Measurements from ENCODE around the gene ATP2C2.

ATP2C2 gene

DNA sequence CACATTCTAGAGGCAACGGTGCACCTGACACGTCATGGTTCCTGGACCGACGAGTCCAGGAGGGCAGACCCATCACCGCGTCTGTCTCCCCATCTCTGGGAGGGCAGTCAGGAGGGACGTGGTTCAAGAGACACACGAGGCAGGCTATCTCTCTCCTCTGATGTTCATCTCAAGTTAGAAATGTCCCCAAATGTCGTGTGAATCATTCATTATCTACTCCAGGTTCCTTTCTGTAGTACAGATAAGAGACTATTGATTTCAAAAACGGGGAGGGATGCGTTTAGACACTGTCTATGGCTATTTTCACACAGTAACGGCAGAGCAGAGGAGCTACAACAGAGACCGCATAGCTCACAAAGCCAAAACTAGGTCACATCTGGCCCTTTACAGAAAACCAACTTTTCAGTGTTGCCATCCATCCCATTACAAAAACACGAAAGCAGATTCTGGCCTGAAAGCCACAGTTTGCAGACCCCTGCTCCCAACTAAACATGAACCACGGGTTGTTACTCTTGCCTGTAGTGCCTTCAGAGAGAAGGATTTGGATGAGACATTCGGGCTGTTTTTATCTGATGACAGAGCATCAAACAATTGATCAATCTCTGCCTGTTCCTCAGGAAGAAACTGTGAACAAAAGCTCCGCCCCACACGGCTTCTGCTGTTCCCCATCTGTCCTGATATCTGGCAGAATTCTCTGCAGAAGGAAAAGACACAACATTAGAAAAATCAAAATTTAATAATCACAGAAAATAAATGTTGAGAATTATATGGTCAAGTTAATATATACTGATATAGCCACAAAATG, 129.3 kb downstream of the ATP2C2 start:
- Histone ChIP-seq H3K79me2 (ENCODE audit: insufficient read depth, low read length) (no peaks in the 10 kb centered on the region), H3K9me2 (replicated peaks; ENCODE audit: low read depth, low read length) (no peaks in the 10 kb centered on the region), H3K36me3 (ENCODE audit: insufficient read depth, low read length) (no peaks in the 10 kb centered on the region), H3K4me2 (ENCODE audit: low read depth, low read length, poor library complexity, severe bottlenecking) (no peak overlapping the region), H3K4me1 (ENCODE audit: insufficient read depth, low read length, poor library complexity, severe bottlenecking) (no peaks in the 10 kb centered on the region), H4K20me1 (ENCODE audit: insufficient read depth, low read length, poor library complexity, severe bottlenecking) (no peaks in the 10 kb centered on the region), H3K4me3 (ENCODE audit: low read length, poor library complexity, severe bottlenecking) (no peak overlapping the region), H3K9ac (ENCODE audit: low read depth, low read length, poor library complexity, severe bottlenecking) (no peak overlapping the region), H3K9me3 (ENCODE audit: insufficient read depth, low read depth, low read length) (0 out of 2 replicates have a peak, but pooled peaks cover 4% of the 10 kb centered on the region), H3K27me3 (ENCODE audit: insufficient read depth, low read length, poor library complexity, severe bottlenecking) (no peaks in the 10 kb centered on the region), H2AFZ (ENCODE audit: low read length) (no peak overlapping the region), H3F3A (ENCODE audit: low read depth) (no peaks in the 10 kb centered on the region)
- TF ChIP-seq, protein P1, sequence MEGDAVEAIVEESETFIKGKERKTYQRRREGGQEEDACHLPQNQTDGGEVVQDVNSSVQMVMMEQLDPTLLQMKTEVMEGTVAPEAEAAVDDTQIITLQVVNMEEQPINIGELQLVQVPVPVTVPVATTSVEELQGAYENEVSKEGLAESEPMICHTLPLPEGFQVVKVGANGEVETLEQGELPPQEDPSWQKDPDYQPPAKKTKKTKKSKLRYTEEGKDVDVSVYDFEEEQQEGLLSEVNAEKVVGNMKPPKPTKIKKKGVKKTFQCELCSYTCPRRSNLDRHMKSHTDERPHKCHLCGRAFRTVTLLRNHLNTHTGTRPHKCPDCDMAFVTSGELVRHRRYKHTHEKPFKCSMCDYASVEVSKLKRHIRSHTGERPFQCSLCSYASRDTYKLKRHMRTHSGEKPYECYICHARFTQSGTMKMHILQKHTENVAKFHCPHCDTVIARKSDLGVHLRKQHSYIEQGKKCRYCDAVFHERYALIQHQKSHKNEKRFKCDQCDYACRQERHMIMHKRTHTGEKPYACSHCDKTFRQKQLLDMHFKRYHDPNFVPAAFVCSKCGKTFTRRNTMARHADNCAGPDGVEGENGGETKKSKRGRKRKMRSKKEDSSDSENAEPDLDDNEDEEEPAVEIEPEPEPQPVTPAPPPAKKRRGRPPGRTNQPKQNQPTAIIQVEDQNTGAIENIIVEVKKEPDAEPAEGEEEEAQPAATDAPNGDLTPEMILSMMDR (conservative IDR thresholded peaks at IDR 0.05; ENCODE audit: low read length) = no peak
- TF ChIP-seq EZH2phosphoT487 (IDR thresholded peaks at IDR 0.05; ENCODE audit: borderline replicate concordance) = no peak

DNA sequence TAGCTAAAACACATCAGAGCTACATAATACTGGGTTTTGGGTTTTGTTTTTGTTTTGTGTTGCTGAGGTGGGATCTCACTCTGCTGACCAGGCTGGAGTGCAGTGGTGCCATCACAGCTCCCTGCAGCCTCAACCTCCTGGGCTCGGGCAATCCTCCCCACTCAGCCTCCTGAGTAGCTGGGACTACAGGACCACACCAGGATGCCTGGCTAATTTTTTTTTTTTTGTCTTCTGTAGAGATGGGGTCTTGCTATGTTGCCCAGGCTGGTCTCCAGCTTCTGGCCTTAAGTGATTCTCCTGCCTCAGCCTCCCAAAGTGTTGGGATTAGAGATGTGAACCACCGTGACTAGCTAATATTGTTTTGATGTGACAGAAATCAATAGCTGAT, 129.9 kb downstream of the ATP2C2 start:
- H2AFZ ChIP-seq (ENCODE audit: low read length) = no peak overlapping the region

DNA sequence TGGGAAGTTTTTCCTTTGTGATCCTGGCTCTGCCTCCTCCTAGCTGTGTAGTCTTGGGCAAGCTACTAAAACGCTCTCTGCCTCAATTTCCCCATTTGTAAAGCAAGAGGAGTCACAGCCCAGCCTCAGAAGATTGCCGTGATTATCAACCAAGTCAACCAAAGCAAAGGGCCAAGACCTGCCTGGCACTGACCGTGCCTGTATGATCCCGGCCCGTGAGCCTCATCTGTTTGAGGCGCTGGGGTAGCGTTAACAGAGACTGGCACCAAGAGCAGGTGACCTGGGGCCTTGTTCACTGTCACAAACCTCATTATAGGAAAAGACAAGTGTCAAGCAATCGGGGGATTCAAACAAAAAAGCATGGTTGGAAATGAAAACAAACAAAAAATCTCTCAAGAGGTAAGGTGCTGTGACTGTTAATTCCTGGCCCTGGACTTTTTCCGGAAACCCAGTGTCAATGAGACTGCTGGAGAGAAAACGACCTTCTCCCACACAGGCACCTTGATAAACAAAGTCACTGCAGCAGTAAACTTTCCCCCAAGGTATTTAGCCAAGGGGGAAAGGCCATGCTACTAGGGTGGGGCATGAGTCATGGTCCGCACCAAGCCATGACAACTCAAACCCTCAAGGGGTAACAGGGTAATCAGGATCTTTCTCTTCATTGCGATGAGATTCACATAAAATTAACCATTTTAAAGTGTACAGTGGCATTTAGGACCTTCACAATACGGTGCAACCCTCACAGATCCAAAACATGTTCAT, 130.7 kb downstream of the ATP2C2 start:
- Histone ChIP-seq H3F3A (ENCODE audit: low read depth) (no peaks in the 10 kb centered on the region), H3K4me3 (ENCODE audit: low read length, poor library complexity, severe bottlenecking) (no peak overlapping the region), H3K27me3 (ENCODE audit: insufficient read depth, low read length, poor library complexity, severe bottlenecking) (no peaks in the 10 kb centered on the region), H3K9me2 (replicated peaks; ENCODE audit: low read depth, low read length) (no peaks in the 10 kb centered on the region), H3K79me2 (ENCODE audit: insufficient read depth, low read length) (no peaks in the 10 kb centered on the region), H3K36me3 (ENCODE audit: insufficient read depth, low read length) (no peaks in the 10 kb centered on the region), H2AFZ (ENCODE audit: low read length) (no peak overlapping the region), H3K9me3 (ENCODE audit: insufficient read depth, low read depth, low read length) (no peaks in the 10 kb centered on the region), H3K4me2 (ENCODE audit: low read depth, low read length, poor library complexity, severe bottlenecking) (no peak overlapping the region), H3K4me1 (ENCODE audit: insufficient read depth, low read length, poor library complexity, severe bottlenecking) (peaks cover 6% of the 10 kb centered on the region), H3K9ac (ENCODE audit: low read depth, low read length, poor library complexity, severe bottlenecking) (no peak overlapping the region), H4K20me1 (ENCODE audit: insufficient read depth, low read length, poor library complexity, severe bottlenecking) (no peaks in the 10 kb centered on the region)
- TF ChIP-seq, protein P1 (conservative IDR thresholded peaks at IDR 0.05; ENCODE audit: low read length) = no peak
- no peak for TF ChIP-seq EZH2phosphoT487 (IDR thresholded peaks at IDR 0.05; ENCODE audit: borderline replicate concordance)

More for the DNA sequence above, 129.9 kb downstream of the ATP2C2 start:
- H3F3A ChIP-seq (ENCODE audit: low read depth) = no peaks in the 10 kb centered on the region
- H3K27me3 ChIP-seq (ENCODE audit: insufficient read depth, low read length, poor library complexity, severe bottlenecking) = no peaks in the 10 kb centered on the region
- H3K36me3 ChIP-seq (ENCODE audit: insufficient read depth, low read length) = no peaks in the 10 kb centered on the region
- H3K9me2 ChIP-seq (replicated peaks; ENCODE audit: low read depth, low read length) = no peaks in the 10 kb centered on the region
- 0 out of 2 replicates have a peak, but pooled peaks cover 3% of the 10 kb centered on the region for H3K9me3 ChIP-seq (ENCODE audit: insufficient read depth, low read depth, low read length)
- no peak overlapping the region for H3K4me3 ChIP-seq (ENCODE audit: low read length, poor library complexity, severe bottlenecking)
- H3K9ac ChIP-seq (ENCODE audit: low read depth, low read length, poor library complexity, severe bottlenecking) = no peak overlapping the region
- H3K79me2 ChIP-seq (ENCODE audit: insufficient read depth, low read length) = no peaks in the 10 kb centered on the region
- TF ChIP-seq, protein P1 (conservative IDR thresholded peaks at IDR 0.05; ENCODE audit: low read length) = no peak
- TF ChIP-seq EZH2phosphoT487 (IDR thresholded peaks at IDR 0.05; ENCODE audit: borderline replicate concordance) = no peak
- H3K4me1 ChIP-seq (ENCODE audit: insufficient read depth, low read length, poor library complexity, severe bottlenecking) = no peaks in the 10 kb centered on the region
- H3K4me2 ChIP-seq (ENCODE audit: low read depth, low read length, poor library complexity, severe bottlenecking) = no peak overlapping the region
- no peaks in the 10 kb centered on the region for H4K20me1 ChIP-seq (ENCODE audit: insufficient read depth, low read length, poor library complexity, severe bottlenecking)

Data from Loucy (cell line).